Stomach (tissue), 4 donors: ENCODE measurements around the gene ABCA12.

ENCODE experiments used
- EP300 ChIP-seq: sonication (generic); formaldehyde crosslinking; IDR thresholded peaks from one replicate; pipeline ENCODE4 v1.6.1; 2017; ENCODE audit warnings: antibody characterized with exemption
- POLR2A ChIP-seq, 4 donors: fragments of 450-650 bp; IDR thresholded peaks; one replicate each; pipeline ENCODE4 v1.6.1; 2016; ENCODE audit warnings: antibody characterized with exemption in 4 of 4, control low read depth in 2 of 4, mild to moderate bottlenecking in 1 of 4, moderate library complexity in 1 of 4
- POLR2AphosphoS5 ChIP-seq, 3 donors: sonication (generic); formaldehyde crosslinking; IDR thresholded peaks; one replicate each; pipeline ENCODE4 v1.6.1; 2016; ENCODE audit warnings: antibody characterized with exemption in 3 of 3
- TF ChIP-seq, protein P1 (sequence below), 7 experiments: fragments of 450-650 bp in 4 of 7; fragments of 200-600 bp in 3 of 7; sonication (generic) in 3 of 7; IDR thresholded peaks; one replicate each; pipeline ENCODE4 v1.5.1; 2016 to 2019; ENCODE audit warnings: antibody characterized with exemption in 7 of 7, control low read depth in 2 of 7, mild to moderate bottlenecking in 1 of 7

DNA sequence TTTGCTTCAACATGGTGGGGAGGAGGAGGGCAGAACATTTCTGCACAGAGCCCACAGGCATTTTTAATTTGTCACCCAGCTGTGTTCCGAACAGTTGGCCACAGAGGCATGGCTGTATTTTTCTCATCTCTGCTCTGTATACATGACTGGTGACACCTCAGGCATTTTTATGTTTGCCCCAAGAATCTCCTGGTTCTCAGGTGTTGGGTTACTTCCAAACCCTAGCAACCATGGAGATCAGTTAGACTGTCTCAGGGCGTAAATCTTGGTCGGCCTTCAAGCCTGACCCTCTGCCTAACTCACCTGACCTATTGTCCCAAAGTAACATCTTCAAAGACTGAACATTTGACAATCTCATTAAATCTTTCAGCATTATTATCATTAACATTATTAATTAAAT, 100.0 kb downstream of the ABCA12 start:
- TF ChIP-seq POLR2AphosphoS5 (IDR thresholded peaks at IDR 0.05): no peak
- TF ChIP-seq, protein P1, sequence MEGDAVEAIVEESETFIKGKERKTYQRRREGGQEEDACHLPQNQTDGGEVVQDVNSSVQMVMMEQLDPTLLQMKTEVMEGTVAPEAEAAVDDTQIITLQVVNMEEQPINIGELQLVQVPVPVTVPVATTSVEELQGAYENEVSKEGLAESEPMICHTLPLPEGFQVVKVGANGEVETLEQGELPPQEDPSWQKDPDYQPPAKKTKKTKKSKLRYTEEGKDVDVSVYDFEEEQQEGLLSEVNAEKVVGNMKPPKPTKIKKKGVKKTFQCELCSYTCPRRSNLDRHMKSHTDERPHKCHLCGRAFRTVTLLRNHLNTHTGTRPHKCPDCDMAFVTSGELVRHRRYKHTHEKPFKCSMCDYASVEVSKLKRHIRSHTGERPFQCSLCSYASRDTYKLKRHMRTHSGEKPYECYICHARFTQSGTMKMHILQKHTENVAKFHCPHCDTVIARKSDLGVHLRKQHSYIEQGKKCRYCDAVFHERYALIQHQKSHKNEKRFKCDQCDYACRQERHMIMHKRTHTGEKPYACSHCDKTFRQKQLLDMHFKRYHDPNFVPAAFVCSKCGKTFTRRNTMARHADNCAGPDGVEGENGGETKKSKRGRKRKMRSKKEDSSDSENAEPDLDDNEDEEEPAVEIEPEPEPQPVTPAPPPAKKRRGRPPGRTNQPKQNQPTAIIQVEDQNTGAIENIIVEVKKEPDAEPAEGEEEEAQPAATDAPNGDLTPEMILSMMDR (IDR thresholded peaks at IDR 0.05): no peak
- no peak for TF ChIP-seq POLR2A (IDR thresholded peaks at IDR 0.05)
- TF ChIP-seq EP300: no peak
